Medulla oblongata (tissue), 1 donor: ENCODE measurements around the gene SLCO4C1.
"Not testable (repeated sequence)": the region's sequence is repeated elsewhere in the genome, so short reads cannot be mapped to it uniquely, and the experiment has no call there.

Source experiments
- DNase-seq: peaks from one replicate; pipeline ENCODE4 v3.0.0-alpha.2; 2015; ENCODE audit errors: extremely low spot score

SLCO4C1 gene

DNA sequence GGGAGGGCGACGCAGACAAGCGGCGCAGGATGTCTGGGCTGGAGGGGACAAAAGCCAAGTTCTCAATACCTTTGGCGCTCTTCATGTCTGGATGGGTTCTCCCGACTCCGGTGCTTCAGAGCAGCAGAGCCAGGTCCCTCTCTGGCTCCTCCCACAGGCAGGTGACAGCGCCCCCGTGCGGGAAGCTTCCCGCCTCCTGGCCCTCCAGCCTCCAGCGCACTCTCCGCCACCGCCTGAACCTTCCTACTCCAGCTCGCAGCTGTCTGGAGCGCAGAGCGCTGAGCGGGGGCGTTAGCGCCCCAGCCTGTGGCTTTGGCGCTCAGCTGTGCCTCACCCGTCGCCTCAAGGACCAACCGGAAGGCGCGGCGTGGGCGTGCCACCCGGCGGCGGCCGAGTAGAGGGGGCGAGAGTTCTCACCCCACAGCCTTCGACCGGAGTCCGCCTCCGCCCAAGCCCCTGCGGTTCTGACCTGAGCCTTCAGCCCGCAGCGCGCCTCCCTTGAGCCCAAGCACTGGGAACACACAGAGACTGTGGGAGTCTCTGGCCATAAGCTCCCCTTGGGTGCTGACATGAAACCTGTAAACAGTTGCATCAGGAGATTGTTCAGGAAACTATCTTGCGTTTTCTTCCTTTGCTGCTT, at the start of gene SLCO4C1:
SLCO4C1 (minus strand) TSS at position 107 of the 640 bp plus-strand sequence; CDS start at position 85, 22 bp downstream.
- peak; percentile 49 for DNase-seq

DNA sequence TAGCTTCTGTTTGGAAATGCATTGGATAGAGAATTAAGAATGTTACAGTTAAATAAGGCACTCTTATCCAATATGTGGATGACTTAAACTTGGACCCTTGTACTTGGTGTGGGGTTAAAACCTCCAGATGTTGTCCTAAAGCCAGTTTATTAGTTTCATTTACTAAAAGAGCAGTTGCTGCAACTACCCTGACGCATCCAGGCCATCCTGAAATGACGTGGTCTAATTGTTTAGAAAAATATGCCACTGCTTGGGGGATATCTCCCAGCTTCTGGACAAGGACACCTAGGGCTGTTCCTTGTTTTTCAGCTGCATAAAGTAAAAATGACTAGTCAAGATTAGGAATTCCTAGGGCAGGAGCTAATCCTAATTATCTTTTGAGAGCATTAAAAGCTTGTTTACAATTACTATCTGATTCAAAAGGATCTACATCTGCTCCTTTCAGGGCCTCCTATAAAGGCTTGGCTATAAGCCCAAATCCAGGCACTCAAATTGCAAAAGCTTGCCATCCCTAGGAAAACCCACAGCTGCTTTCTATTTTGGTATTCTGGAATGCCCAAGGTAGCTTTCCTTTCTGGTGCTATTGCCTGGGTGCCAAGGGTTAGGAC, 45.7 kb upstream of the SLCO4C1 start:
- no peak for DNase-seq

DNA sequence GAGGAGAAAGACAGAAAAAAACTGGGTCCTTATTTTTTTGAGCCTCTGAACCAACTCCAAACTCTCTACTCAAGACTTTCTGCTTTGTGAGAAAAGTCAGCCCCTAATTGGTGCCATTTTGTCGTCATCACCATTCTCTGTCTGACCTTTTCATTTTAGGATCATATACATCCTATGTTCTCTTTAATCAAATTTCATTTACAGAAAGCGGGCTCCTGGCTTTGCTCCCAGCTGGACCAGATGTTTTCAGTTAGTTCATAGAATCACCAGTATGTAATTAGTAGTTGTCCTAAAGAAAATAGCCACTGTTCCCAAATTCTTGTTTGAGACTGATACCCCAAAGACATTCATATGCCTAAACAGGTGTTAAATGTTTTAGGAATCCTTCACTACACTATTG, 28.6 kb upstream of the SLCO4C1 start:
- no peak for DNase-seq

- not testable (repeated sequence) for DNase-seq
Observed at GRCh38 chr5:102318801-102319200, 22.7 kb upstream of the SLCO4C1 start.

- no peak for DNase-seq
Observed at GRCh38 chr5:102314328-102314727, 18.2 kb upstream of the SLCO4C1 start.

GRCh38 chr5:102313912-102314311, 17.8 kb upstream of the SLCO4C1 start:
- DNase-seq, result no peak

DNA sequence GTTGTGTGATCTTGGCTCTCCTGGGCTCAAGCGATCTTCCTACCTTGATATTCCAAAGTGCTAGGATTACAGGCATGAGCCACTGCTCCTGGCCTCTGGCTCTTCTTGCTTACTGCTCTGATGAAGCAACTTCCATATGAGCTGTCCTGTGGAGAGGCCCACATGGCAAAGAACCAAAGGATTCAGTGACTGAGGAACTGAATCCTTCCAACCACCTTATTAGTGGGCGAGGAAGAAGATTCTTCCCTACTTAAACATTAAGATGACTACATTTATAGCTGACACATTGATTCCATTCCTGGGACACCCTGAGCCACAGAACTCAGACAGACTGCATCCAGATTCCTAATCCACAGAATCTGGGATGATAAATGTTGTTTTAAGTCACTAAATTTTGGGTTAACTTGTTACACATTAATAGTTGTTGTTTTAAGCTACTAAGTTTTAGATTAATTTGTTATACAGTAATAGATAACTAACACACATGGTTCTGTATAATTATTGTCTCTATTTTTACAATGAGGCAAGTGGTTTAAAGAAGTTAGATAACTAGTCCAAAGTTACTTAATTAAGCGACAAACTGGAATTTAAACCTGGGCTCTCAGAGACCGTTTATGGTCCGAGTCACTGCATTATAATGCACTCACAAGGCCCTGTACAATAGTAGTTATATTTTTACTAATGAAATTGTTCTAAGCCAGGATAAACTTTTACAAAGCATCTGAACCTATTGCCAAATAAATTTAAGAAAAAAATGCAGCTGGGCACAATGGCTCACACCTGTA, 16.7 kb upstream of the SLCO4C1 start:
- DNase-seq, result no peak

- DNase-seq, result no peak
Observed at GRCh38 chr5:102309586-102309985, 13.5 kb upstream of the SLCO4C1 start.

GRCh38 chr5:102307232-102307631, 11.1 kb upstream of the SLCO4C1 start:
- no peak for DNase-seq

- no peak for DNase-seq
Observed at GRCh38 chr5:102306121-102306520, 10.0 kb upstream of the SLCO4C1 start.

DNA sequence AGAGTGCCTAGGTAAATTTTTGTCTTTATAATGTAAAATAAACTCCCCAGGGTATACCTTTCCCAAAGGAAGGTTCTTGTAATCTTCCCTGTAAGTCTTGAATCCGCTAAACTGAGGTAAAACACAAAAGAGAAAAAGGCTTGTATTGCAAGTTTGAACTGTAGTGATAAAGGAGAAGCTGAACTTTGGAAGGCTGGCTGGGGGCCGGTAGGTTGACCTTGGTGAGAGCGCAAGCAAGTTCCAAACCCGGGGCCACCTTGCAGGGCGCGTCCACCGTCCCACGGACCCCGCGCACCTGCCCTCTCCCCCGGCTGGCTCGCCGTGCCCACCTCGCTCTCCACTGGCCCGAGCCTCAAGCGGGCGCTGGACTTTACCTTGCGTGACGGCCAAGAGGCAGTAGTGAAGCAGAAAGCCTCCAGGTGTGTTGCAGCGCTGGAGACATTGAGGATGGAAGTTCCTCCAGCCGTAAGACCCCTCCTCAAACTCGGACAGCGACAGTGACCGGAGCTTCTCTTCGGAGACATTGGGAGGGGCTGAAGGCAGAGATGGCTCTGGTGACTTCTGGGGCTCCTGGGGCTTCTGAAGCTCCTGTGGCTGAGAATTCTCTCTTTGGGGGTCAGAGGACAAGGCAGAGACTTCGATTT, 428 bp downstream of the SLCO4C1 start:
- DNase-seq, result no peak

DNA sequence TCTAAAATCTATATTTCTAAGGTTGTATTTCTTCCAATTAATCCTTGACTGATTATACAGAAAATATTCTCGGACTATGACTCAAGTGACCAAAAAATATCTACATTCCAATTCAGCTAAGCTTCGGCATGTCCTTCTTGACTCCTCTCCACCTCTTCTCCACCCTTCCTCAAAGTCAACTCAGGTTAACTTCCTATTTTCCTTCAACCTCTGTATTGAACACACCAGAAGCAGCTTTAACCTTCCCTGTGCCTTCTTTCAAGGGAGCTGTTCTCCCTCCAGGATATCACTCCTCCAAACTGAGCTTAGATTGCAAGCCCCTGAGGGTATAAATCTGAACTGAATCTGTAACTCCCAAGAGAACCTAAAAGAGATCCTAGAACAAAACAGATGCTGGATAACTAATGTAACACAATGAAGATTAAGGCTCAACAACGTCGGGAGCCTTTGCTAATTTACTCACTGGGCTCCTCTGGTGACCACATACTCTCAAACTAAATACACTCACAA, 1.1 kb downstream of the SLCO4C1 start:
- DNase-seq, result no peak

DNA sequence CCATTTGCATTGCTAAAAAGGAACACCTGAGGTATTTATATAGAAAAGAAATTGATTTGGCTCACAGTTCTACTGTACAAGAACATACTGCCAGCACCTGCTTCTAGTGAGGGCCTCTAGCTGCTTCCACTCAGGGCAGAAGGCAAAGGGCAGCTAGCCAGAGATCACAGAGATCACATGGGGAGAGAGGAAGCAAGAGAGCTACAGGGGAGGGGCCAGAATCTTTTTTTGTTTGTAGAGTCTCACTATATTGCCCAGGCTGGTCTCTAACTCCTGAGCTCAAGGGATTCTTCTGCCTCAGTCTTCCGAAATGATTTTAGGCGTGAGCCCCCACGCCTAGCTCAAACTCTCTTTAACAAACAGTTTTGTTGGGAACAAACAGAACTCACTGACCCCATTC, 6.1 kb downstream of the SLCO4C1 start:
- DNase-seq, result no peak

- no peak for DNase-seq
Observed at GRCh38 chr5:102289251-102289899, 6.7 kb downstream of the SLCO4C1 start.

- no peak for DNase-seq
Observed at GRCh38 chr5:102288630-102289029, 7.5 kb downstream of the SLCO4C1 start.

DNA sequence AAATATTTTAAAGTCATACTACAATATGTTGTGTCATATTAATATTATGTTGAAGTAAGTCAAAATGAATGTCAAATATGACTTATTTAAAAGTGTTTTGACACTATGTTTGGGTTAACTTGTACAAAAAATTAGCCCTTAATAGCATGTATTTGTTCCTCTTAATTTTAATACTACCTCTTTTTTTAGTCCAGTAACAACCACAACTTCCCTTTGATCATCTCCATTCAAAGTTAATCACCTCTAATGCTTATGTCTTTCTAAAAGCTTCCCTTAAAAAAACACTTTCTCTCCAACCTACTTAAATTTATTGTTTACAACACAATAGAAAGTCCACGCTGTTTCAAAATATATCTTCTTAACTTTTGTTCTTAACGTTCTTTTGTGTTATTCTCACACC, 9.6 kb downstream of the SLCO4C1 start:
- no peak for DNase-seq

DNA sequence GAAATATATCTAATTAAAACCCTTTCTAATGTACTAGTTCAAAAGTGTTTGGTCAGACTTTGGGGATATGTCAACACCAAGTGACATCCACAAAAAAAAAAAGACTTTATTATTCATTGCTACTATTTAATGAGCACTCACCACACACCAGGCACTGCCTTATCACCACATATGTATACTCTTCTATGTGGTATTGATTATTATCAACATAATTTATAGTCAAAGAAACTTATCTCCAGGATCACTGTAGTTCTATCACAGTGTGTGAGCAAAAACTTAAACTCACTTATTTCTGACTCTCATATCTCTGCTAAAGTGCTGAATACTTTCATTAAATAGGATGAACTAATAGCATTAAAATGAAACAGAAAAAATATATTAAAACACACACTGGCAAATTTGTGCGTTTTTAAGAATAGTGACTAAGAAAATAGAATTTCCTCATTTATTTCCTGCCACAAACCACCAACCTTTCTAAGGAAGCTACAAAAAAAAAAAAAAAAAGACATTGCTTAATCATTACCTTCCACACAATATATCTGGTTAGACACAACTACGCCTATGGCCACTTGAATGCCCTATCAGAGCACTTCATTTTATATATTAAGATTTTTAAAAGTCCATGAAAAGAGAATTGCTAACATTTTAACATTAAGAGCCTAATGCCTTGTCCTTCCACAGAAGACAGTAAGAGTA, 12.8 kb downstream of the SLCO4C1 start:
- DNase-seq, result no peak

DNA sequence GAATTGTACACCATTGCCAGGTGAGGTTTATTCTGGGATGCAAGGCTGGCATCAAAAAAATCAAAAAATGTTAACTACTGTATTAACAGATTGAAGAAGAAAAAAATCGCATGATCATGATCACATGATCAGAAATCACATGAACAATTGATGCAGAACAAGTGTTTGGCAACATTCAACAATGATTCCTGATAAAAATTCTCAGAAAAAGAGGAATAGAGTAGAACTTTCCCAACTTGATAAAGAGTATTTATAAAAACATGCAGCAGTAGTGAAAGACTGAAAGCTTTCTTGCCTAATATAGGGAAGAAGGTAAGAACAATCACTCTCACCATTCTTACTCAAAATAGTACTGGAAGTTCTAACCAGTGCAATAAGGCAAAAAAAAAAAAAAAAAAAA, 16.4 kb downstream of the SLCO4C1 start:
- DNase-seq, result no peak

- DNase-seq, result no peak
Observed at GRCh38 chr5:102278231-102278630, 17.9 kb downstream of the SLCO4C1 start.

DNA sequence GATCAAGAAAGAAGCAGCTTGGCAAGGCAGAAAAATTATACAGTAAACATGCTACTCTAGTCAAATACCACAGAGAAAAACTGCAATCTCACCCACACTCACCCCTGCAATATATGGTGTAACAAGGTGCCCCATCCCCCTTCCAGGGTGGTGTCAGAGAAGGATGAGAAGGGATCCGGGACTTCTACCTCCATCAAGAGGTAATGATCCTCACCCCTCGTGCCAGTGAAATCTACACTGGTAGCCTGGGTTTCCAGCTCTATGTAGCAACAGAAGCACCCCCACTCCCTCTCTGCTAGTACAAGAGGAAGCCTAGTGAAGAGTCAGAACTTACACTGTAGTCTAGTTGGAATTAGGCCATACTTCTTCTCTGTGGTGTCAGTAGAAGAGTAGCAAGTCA, 18.9 kb downstream of the SLCO4C1 start:
- DNase-seq, result no peak

DNA sequence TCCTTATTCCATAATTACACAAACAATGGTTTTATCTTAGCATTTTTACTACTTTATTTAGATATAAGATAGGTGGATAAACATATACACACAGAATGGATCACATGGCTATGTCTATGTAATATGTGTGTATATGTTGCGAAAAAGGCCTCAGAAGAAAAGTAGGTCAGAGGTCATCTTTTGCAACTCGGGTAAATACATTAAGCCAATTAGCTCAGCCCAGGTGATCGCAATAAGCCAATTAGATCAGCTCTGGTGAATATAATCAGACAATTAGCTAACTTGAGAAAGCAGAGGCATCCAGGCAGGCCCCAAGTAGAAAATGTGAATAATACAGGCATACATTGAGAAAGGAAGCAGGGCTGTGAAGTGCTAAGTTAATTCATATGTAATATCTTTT, 24.3 kb downstream of the SLCO4C1 start:
- DNase-seq, result no peak
